OCI-LY7 (cell line): Measurements from ENCODE around the gene BAG2. TPM values are rescaled to one million over a fixed set of nuclear protein-coding genes. Genes with fewer than 3 reads are reported as not detected.
A peak's percentile ranks its signal among the peaks of the same experiment; 100 is the strongest.

Experiments used
- BruUV-seq: library from RNA; stranded (reverse); fragments of 400-500 nt; replicated peaks from 2 replicates; lab custom pipeline; 2021; lab: Mats Ljungman, UMichigan
- CTCF ChIA-PET: fragments of 300-600 bp; sonication (Branson Sonifier 250); formaldehyde crosslinking; loops from one replicate; lab custom pipeline; 2022; ENCODE audit warnings: antibody characterized with exemption; ENCODE audit not compliant: unreplicated experiment; lab: Charles Lee
- POLR2A ChIA-PET: fragments of 300-600 bp; sonication (Branson Sonifier 250); formaldehyde crosslinking; loops from one replicate; lab custom pipeline; 2022; ENCODE audit warnings: antibody characterized with exemption; lab: Charles Lee
- DNase-seq: peaks from one replicate; pipeline ENCODE4 v3.0.0-alpha.2; 2015; ENCODE audit warnings: low spot score
- H2AFZ ChIP-seq: fragments of 200-600 bp; sonication (generic), shearing (Covaris generic); 2 replicates; pipeline ENCODE4 v1.6.1; 2014; ENCODE audit warnings: mild to moderate bottlenecking, antibody characterized with exemption, low read length, moderate library complexity
- H3K27ac ChIP-seq: fragments of 200-600 bp; sonication (generic); 2 replicates; pipeline ENCODE4 v1.5.1; 2014; ENCODE audit warnings: mixed run types, low read depth, mild to moderate bottlenecking, moderate library complexity, low read length, inconsistent platforms; ENCODE audit not compliant: poor library complexity, severe bottlenecking
- H3K36me3 ChIP-seq: fragments of 200-600 bp; sonication (generic); 2 replicates; pipeline ENCODE4 v1.6.1; 2014; ENCODE audit warnings: mild to moderate bottlenecking, antibody characterized with exemption, low read length, moderate library complexity, mixed read lengths; ENCODE audit not compliant: insufficient read depth
- H3K4me1 ChIP-seq: fragments of 200-600 bp; sonication (generic); 2 replicates; pipeline ENCODE4 v1.5.1; 2014; ENCODE audit warnings: mild to moderate bottlenecking, low read length; ENCODE audit not compliant: insufficient read depth, poor library complexity, severe bottlenecking
- H3K4me2 ChIP-seq: fragments of 200-600 bp; sonication (generic); 2 replicates; pipeline ENCODE4 v1.6.1; 2014; ENCODE audit warnings: mild to moderate bottlenecking, low read length
- H3K4me3 ChIP-seq: fragments of 200-600 bp; sonication (generic); 2 replicates; pipeline ENCODE4 v1.5.1; 2014; ENCODE audit warnings: mild to moderate bottlenecking, low read depth, low read length; ENCODE audit not compliant: poor library complexity, severe bottlenecking
- H3K79me2 ChIP-seq: fragments of 200-600 bp; sonication (generic); 2 replicates; pipeline ENCODE4 v1.6.1; 2016; ENCODE audit warnings: low read depth, mild to moderate bottlenecking, low read length, moderate library complexity, mixed read lengths; ENCODE audit not compliant: insufficient read depth
- H3K9me2 ChIP-seq: fragments of 200-600 bp; sonication (generic); 2 replicates; pipeline ENCODE4 v1.6.1; 2016; ENCODE audit warnings: mild to moderate bottlenecking, low read length, mixed read lengths; ENCODE audit not compliant: insufficient read depth
- H3K9me3 ChIP-seq: fragments of 200-600 bp; sonication (generic); 2 replicates; pipeline ENCODE4 v1.6.1; 2014; ENCODE audit warnings: mild to moderate bottlenecking, mixed run types, low read length, mixed read lengths
- H4K20me1 ChIP-seq: fragments of 200-600 bp; sonication (generic); 2 replicates; pipeline ENCODE4 v1.6.1; 2014; ENCODE audit warnings: mild to moderate bottlenecking, antibody characterized with exemption, low read length, moderate library complexity, mixed read lengths; ENCODE audit not compliant: insufficient read depth
- EZH2phosphoT487 ChIP-seq: fragments of 200-600 bp; sonication (generic); IDR thresholded peaks from 2 replicates; pipeline ENCODE4 v1.6.1; 2018; ENCODE audit warnings: low read depth, borderline replicate concordance, mild to moderate bottlenecking, mixed run types, antibody characterized with exemption, low read length, moderate library complexity, mixed read lengths
- intact Hi-C: fragments of 100-400 bp; cut with micrococcal nuclease; formaldehyde crosslinking; loops from one replicate; pipeline ENCODE4 v1.10.0; 2022; ENCODE audit not compliant: unreplicated experiment
- total RNA-seq, 2 experiments: library from RNA; depleted of rRNA in 1 of 2; stranded (reverse); fragments of >200 nt in 1 of 2; shearing (Covaris generic) in 1 of 2; gene quantifications; 2 replicates each; pipeline ENCODE4 v1.2.3, GENCODE V29; 2014 to 2022
- TF ChIP-seq, protein P1 (sequence below): fragments of 200-600 bp; sonication (generic); conservative IDR thresholded peaks from 2 replicates; pipeline ENCODE4 v1.5.1; 2014; ENCODE audit warnings: mild to moderate bottlenecking, antibody characterized with exemption, low read length, moderate library complexity, mixed read lengths

The BAG2 gene
- total RNA-seq, 2 experiments from 2014 or later: 7.7 to 8.7 TPM

DNA sequence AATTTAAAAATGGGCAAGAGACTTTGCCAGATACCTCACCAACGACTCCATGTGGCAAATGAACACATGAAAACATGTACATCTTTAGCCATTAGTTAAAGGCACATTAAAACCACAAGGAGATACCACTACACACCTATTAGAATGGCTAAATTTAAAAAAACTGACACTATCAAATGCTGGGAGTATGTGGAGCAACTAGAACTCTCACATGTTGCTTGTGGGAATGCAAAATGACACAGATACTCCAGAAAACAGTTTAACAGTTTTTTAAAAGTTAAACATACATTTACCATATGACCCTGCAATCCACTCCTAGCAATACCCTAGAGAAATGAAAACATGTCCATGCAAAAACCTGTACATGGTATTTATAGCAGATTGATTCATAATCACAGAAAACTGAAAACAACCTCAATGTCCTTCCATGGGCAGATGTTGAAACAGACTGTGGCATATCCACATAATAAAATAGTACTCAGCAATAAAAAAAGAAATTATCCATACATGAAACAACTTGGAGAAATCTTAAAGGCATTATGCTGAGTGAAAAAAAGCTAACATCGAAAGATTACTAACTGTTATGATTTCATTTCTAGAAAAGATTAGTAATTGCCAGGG is 48.1 kb downstream of the BAG2 start:
- peaks cover 15% of the 10 kb centered on the region for H3K4me1 ChIP-seq
- 0 out of 2 replicates have a peak, but pooled peaks cover 8% of the 10 kb centered on the region for H4K20me1 ChIP-seq
- intact Hi-C loops: no loop called here
- H2AFZ ChIP-seq: no peak overlapping the region
- H3K4me2 ChIP-seq: peak overlapping the region; percentile 6; the same call in 1 of the 2 replicates
- no TSS peak for BruUV-seq
- H3K9me2 ChIP-seq: no peaks in the 10 kb centered on the region
- H3K4me3 ChIP-seq: no peak overlapping the region
- H3K9me3 ChIP-seq: 0 out of 2 replicates have a peak, but pooled peaks cover 6% of the 10 kb centered on the region
- DNase-seq: no peak
- TF ChIP-seq, protein P1, sequence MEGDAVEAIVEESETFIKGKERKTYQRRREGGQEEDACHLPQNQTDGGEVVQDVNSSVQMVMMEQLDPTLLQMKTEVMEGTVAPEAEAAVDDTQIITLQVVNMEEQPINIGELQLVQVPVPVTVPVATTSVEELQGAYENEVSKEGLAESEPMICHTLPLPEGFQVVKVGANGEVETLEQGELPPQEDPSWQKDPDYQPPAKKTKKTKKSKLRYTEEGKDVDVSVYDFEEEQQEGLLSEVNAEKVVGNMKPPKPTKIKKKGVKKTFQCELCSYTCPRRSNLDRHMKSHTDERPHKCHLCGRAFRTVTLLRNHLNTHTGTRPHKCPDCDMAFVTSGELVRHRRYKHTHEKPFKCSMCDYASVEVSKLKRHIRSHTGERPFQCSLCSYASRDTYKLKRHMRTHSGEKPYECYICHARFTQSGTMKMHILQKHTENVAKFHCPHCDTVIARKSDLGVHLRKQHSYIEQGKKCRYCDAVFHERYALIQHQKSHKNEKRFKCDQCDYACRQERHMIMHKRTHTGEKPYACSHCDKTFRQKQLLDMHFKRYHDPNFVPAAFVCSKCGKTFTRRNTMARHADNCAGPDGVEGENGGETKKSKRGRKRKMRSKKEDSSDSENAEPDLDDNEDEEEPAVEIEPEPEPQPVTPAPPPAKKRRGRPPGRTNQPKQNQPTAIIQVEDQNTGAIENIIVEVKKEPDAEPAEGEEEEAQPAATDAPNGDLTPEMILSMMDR: no peak
- TF ChIP-seq EZH2phosphoT487: no peak
- peaks cover 13% of the 10 kb centered on the region; the same call in 1 of the 2 replicates for H3K79me2 ChIP-seq
- H3K36me3 ChIP-seq: no peaks in the 10 kb centered on the region; the same call in 1 of the 2 replicates
- H3K27ac ChIP-seq: no peak overlapping the region
- ChIA-PET POLR2A (interaction anchor here (1.0 kb wide), 1 partner anchor 9 kb away, joined by 6 read pairs; no protein-coding TSS in a partner anchor), CTCF (no interaction called here)

DNA sequence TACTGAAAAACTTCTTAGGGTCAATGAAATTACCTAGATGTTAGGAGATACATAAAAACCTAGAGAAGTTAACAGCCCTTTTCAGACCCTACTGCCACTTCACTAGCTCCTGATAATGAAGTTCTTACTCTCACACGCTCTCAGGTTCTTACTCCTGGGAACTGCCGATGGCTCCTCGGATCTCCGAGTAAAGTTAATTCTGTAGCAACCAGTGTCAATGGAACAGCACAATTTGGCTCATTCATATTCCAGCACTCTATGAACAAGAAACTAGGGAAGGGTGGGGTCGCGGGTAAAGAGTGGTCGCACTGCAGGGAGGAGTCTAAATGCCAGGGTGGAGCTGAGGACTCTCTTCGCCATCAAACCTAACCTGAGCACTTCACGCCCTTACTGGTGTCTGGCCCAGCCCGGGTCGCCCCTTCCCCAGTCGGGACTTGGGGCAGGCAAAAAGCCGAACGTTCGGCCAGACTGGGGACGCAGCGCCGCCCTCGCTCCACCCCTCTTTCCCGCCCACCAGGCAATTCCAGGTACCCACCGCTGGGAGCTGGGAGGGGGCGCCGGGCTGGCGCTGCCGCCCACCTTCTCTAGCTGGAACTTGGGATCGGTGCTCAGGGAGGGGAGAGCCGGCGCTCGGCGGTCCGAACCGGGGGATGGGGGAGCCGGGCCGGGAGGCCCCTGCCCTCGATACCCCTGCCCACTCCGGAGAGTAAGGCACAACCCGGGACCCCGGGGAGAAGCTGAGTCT is 49.2 kb downstream of the BAG2 start:
- H3K4me1 ChIP-seq: peaks cover 15% of the 10 kb centered on the region
- TF ChIP-seq, protein P1: peak; percentile 53; the same call in 1 of the 2 replicates
- no peak for TF ChIP-seq EZH2phosphoT487
- H3K9me2 ChIP-seq: no peaks in the 10 kb centered on the region
- H3K27ac ChIP-seq: peak overlapping the region; percentile 53
- no peaks in the 10 kb centered on the region; the same call in 1 of the 2 replicates for H3K36me3 ChIP-seq
- intact Hi-C loops: no loop called here
- H4K20me1 ChIP-seq: 0 out of 2 replicates have a peak, but pooled peaks cover 8% of the 10 kb centered on the region
- peak overlapping the region; percentile 98 for H2AFZ ChIP-seq
- DNase-seq: peak; percentile 58
- H3K9me3 ChIP-seq: 0 out of 2 replicates have a peak, but pooled peaks cover 6% of the 10 kb centered on the region
- peak overlapping the region; percentile 87 for H3K4me3 ChIP-seq
- ChIA-PET POLR2A (interaction anchor here (0.6 to 1.4 kb wide), 4 partner anchors 10 to 73 kb away, joined by 4 to 6 read pairs (median 6); no protein-coding TSS in a partner anchor), CTCF (no interaction called here)
- peak overlapping the region; percentile 89 for H3K4me2 ChIP-seq
- no TSS peak for BruUV-seq
- peaks cover 13% of the 10 kb centered on the region; the same call in 1 of the 2 replicates for H3K79me2 ChIP-seq
